Right atrium auricular region (tissue), 2 donors: ENCODE data around the gene TMEM150B. TPM values are rescaled to one million over a fixed set of nuclear protein-coding genes. Genes with fewer than 3 reads are reported as not detected.
A peak's percentile ranks its signal among the peaks of the same experiment; 100 is the strongest.

Experiments
- DNase-seq: peaks from one replicate; pipeline ENCODE4 v3.0.0-alpha.2; 2019; ENCODE audit warnings: low spot score
- H3K27ac ChIP-seq, 2 donors: fragments of 200-600 bp; sonication (generic); 1 replicate in 1 of 2; 2 replicates in 1 of 2; pipeline ENCODE4 v1.5.1; 2016 to 2019
- H3K27me3 ChIP-seq, 2 donors: fragments of 200-600 bp; sonication (generic); one replicate each; pipeline versions ENCODE4 v1.5.1 to v1.6.0; 2017 to 2019
- H3K36me3 ChIP-seq: fragments of 200-600 bp; sonication (generic); one replicate; pipeline ENCODE4 v1.5.1; 2016
- H3K4me1 ChIP-seq, 2 donors: fragments of 200-600 bp; sonication (generic); one replicate each; pipeline versions ENCODE4 v1.5.1 to v1.6.0; 2017 to 2019
- H3K4me3 ChIP-seq, 2 donors: fragments of 200-600 bp; sonication (generic); 1 replicate in 1 of 2; 2 replicates in 1 of 2; pipeline ENCODE4 v1.5.1; 2017 to 2019; ENCODE audit warnings: mild to moderate bottlenecking in 1 of 2, moderate library complexity in 1 of 2
- H3K9me3 ChIP-seq, 2 donors: fragments of 200-600 bp; sonication (generic); one replicate each; pipeline ENCODE4 v1.5.1; 2019
- CTCF ChIP-seq, 2 donors: fragments of 200-600 bp; sonication (generic); IDR thresholded peaks; one replicate each; pipeline ENCODE4 v1.5.1; 2019; ENCODE audit warnings: antibody characterized with exemption in 2 of 2
- total RNA-seq, 2 donors: library from RNA; depleted of rRNA; stranded (reverse); fragments of >200 nt; gene quantifications; one replicate each; pipeline ENCODE4 v1.1.0, GENCODE V29; 2016

TMEM150B gene
- total RNA-seq, 2 donors from 2014 or later = 3.3 TPM; not detected in 1

DNA sequence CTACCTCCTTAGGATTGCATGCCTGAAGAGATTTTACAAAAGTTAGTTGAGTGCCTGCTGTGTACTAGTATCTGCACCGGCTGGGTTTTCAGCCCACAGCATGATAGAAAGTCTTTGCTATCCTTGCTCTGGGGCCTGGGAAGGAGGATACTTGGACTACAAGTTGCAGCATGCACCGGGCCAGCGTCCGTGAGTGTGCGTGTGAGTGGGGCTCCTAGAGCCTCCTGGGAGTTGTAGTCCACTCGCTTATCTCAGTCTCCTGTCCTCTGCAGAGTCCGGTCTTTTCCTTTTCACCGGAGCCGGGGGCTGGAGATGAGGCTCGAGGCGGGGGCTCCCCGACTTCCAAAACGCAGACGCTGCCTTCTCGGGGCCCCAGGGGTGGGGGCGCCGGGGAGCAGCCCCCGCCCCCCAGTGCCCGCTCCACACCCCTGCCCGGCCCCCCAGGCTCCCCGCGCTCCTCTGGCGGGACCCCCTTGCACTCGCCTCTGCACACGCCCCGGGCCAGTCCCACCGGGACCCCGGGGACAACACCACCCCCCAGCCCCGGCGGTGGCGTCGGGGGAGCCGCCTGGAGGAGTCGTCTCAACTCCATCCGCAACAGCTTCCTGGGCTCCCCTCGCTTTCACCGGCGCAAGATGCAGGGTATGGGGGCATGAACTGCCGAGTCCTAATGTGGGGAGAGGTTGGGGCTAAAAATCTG, 20.7 kb downstream of the TMEM150B start:
- peaks cover 0 to 10% of the 10 kb centered on the region in 2 donors for H3K4me1 ChIP-seq
- H3K27me3 ChIP-seq = no peaks in the 10 kb centered on the region
- no peak overlapping the region for H3K27ac ChIP-seq
- no peak overlapping the region for H3K4me3 ChIP-seq
- no peaks in the 10 kb centered on the region for H3K9me3 ChIP-seq
- peaks cover 26% of the 10 kb centered on the region for H3K36me3 ChIP-seq
- TF ChIP-seq CTCF (IDR thresholded peaks at IDR 0.05) = no peak
- DNase-seq = no peak

DNA sequence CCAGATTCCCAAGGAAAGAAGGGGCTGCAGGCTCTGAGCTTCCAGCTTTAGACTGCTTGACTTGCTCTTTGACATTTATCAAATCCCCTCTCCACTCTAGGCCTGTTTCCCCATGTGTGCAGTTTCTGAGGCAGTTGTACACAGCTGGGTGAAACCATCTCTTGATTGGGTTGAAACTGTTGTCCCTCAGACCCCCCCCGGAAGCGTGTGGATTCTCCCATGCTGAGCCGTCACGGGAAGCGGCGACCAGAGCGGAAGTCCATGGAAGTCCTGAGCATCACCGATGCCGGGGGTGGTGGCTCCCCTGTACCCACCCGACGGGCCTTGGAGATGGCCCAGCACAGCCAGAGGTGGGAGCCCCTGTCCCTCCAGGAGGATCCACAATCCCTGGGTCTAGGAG, 21.7 kb downstream of the TMEM150B start:
- peaks cover 0 to 10% of the 10 kb centered on the region in 2 donors for H3K4me1 ChIP-seq
- DNase-seq = no peak
- no peak overlapping the region for H3K4me3 ChIP-seq
- no peaks in the 10 kb centered on the region for H3K9me3 ChIP-seq
- no peaks in the 10 kb centered on the region for H3K27me3 ChIP-seq
- H3K36me3 ChIP-seq = peaks cover 24% of the 10 kb centered on the region
- no peak for TF ChIP-seq CTCF (IDR thresholded peaks at IDR 0.05)
- H3K27ac ChIP-seq = no peak overlapping the region

GRCh38 chr19:55302318-55302703, 22.8 kb downstream of the TMEM150B start:
- DNase-seq = no peak
- Histone ChIP-seq H3K9me3 (no peaks in the 10 kb centered on the region), H3K36me3 (peaks cover 23% of the 10 kb centered on the region), H3K27ac (no peak overlapping the region), H3K4me3 (peak overlapping the region in 1 of 2 donors; percentile 42), H3K4me1 (peaks cover 0 to 10% of the 10 kb centered on the region in 2 donors), H3K27me3 (no peaks in the 10 kb centered on the region)
- no peak for TF ChIP-seq CTCF (IDR thresholded peaks at IDR 0.05)

- peak overlapping the region in 1 of 2 donors; percentile 23 for H3K27ac ChIP-seq
- H3K4me3 ChIP-seq = peak overlapping the region; percentile 6 to 42
- no peaks in the 10 kb centered on the region for H3K27me3 ChIP-seq
- H3K9me3 ChIP-seq = no peaks in the 10 kb centered on the region
- H3K4me1 ChIP-seq = peaks cover 0 to 10% of the 10 kb centered on the region in 2 donors
- peak; percentile 85 for DNase-seq
- peaks cover 17% of the 10 kb centered on the region for H3K36me3 ChIP-seq
- TF ChIP-seq CTCF (IDR thresholded peaks at IDR 0.05) = peak; percentile 98 to 100
Observed at GRCh38 chr19:55301459-55302317, 23.5 kb downstream of the TMEM150B start.

DNA sequence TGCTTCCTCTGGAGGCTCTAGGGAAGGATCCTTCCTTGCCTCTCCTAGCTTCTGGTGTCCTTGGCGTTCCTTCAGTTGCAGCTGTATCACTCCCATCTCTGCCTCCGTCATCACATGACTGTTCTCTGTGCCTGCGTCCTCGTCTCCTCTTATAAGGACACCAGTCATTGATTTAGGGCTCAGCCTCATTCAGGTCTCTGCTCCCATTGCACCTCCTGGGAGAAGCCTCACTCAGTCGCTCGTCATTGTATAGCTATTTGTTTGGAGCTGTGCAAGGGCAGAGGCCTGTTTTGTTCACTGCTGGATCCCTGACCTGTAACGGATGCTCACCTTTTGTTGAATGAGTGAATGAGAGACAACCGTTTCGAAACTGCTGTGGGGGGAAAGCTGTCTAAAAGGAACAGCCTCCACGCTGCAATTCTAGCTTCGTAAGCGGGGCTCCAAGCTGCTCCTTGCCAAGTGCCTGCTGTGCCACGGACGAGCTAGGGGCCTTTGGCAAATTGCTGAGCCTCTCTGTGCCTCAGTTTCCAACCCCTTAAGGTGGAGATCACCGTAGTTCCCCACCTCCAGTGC, 24.2 kb downstream of the TMEM150B start:
- H3K27me3 ChIP-seq = no peaks in the 10 kb centered on the region
- no peak overlapping the region for H3K4me3 ChIP-seq
- no peak for DNase-seq
- H3K9me3 ChIP-seq = no peaks in the 10 kb centered on the region
- H3K36me3 ChIP-seq = peaks cover 11% of the 10 kb centered on the region
- H3K27ac ChIP-seq = no peak overlapping the region
- peaks cover 0 to 10% of the 10 kb centered on the region in 2 donors for H3K4me1 ChIP-seq
- no peak for TF ChIP-seq CTCF (IDR thresholded peaks at IDR 0.05)
